ENCODE results near the gene RSPH3. TPM values are rescaled to one million over a fixed set of nuclear protein-coding genes. Genes with fewer than 3 reads are reported as not detected.

The RSPH3 gene
- total and polyA plus RNA-seq, 4 donors: 1.7 to 4.6 (median 3.3) TPM

- Histone ChIP-seq H3K4me1 (ENCODE audit: control insufficient read depth in 4 of 4, insufficient read depth in 4 of 4, low read length in 3 of 4) (peaks cover 0 to 8% (median 5%) of the 10 kb centered on the region in 4 donors), H3K27me3 (ENCODE audit: control insufficient read depth in 4 of 4, insufficient read depth in 4 of 4, low read length in 3 of 4) (no peaks in the 10 kb centered on the region), H3K27ac (ENCODE audit: low read depth in 1 of 2, low read length in 2 of 2) (no peak overlapping the region), H3K9me3 (ENCODE audit: control insufficient read depth in 4 of 4, low read length in 3 of 4) (no peaks in the 10 kb centered on the region), H3K4me3 (ENCODE audit: low read depth in 1 of 3, low read length in 3 of 3) (no peak overlapping the region), H3K9ac (ENCODE audit: low read depth in 1 of 2, low read length in 2 of 2) (no peak overlapping the region), H3K36me3 (ENCODE audit: control insufficient read depth in 4 of 4, insufficient read depth in 3 of 4, low read depth in 1 of 4, low read length in 3 of 4) (no peaks in the 10 kb centered on the region)
- WGBS: 73% methylated on average over 7 of the region's 7 CpGs
- no peak for TF ChIP-seq HNF4A (conservative IDR thresholded peaks at IDR 0.05)
- no peak for TF ChIP-seq TAF1 (conservative IDR thresholded peaks at IDR 0.05)
- TF ChIP-seq ZBTB33 (IDR thresholded peaks at IDR 0.05): no peak
- no peak for TF ChIP-seq GABPA (IDR thresholded peaks at IDR 0.05 in 1 of 2, conservative IDR thresholded peaks at IDR 0.05 in 1 of 2)
- no peak for TF ChIP-seq YY1 (IDR thresholded peaks at IDR 0.05)
- TF ChIP-seq RAD21 (IDR thresholded peaks at IDR 0.05): no peak
- no peak for TF ChIP-seq NR2F2 (IDR thresholded peaks at IDR 0.05)
- no peak for TF ChIP-seq CTCF (IDR thresholded peaks at IDR 0.05; ENCODE audit: low read depth, low read length, missing input control)
- no peak for TF ChIP-seq FOXA1 (IDR thresholded peaks at IDR 0.05)
- TF ChIP-seq FOXA2 (IDR thresholded peaks at IDR 0.05): no peak
- TF ChIP-seq EGR1 (IDR thresholded peaks at IDR 0.05; ENCODE audit: low read depth in 2 of 2): no peak
- TF ChIP-seq JUND (IDR thresholded peaks at IDR 0.05): no peak
- no peak for TF ChIP-seq RXRA (IDR thresholded peaks at IDR 0.05)
- no peak for TF ChIP-seq HNF4G (IDR thresholded peaks at IDR 0.05)
- no peak for TF ChIP-seq MAX (IDR thresholded peaks at IDR 0.05)
- DNase-seq (ENCODE audit: low spot score): no peak
Measured at GRCh38 chr6:159045801-159046200, 45.8 kb upstream of the RSPH3 start.

- TF ChIP-seq HNF4A (conservative IDR thresholded peaks at IDR 0.05): no peak
- TF ChIP-seq RXRA (IDR thresholded peaks at IDR 0.05): no peak
- TF ChIP-seq TAF1 (conservative IDR thresholded peaks at IDR 0.05): peak; percentile 56
- TF ChIP-seq ATF3 (IDR thresholded peaks at IDR 0.05): no peak
- no peak for TF ChIP-seq MAX (IDR thresholded peaks at IDR 0.05)
- peak; percentile 9 for TF ChIP-seq REST (IDR thresholded peaks at IDR 0.05)
- H3K27ac ChIP-seq (ENCODE audit: low read depth in 1 of 2, low read length in 2 of 2): peak within 1 kb of the TSS; percentile 59 to 63
- peak within 1 kb of the TSS; percentile 15 to 26 (median 23) for H3K4me3 ChIP-seq (ENCODE audit: low read depth in 1 of 3, low read length in 3 of 3)
- no peak for DNase-seq (ENCODE audit: low spot score)
- H3K9ac ChIP-seq (ENCODE audit: low read depth in 1 of 2, low read length in 2 of 2): peak within 1 kb of the TSS in 1 of 2 donors; percentile 67
- H3K9me3 ChIP-seq (ENCODE audit: control insufficient read depth in 4 of 4, low read length in 3 of 4): no peaks in the 10 kb centered on the region
- H3K36me3 ChIP-seq (ENCODE audit: control insufficient read depth in 4 of 4, insufficient read depth in 3 of 4, low read depth in 1 of 4, low read length in 3 of 4): no peaks in the 10 kb centered on the region
- no peaks in the 10 kb centered on the region for H3K27me3 ChIP-seq (ENCODE audit: control insufficient read depth in 4 of 4, insufficient read depth in 4 of 4, low read length in 3 of 4)
- H3K4me1 ChIP-seq (ENCODE audit: control insufficient read depth in 4 of 4, insufficient read depth in 4 of 4, low read length in 3 of 4): peaks cover 0 to 8% (median 5%) of the 10 kb centered on the region in 4 donors
- WGBS: 33% methylated on average over 15 of the region's 15 CpGs
Measured at GRCh38 chr6:159044899-159045727, 45.1 kb upstream of the RSPH3 start, which contains the start of gene TAGAP. Gene TAGAP, minus strand, starts transcription at chr6:159044991. Its CDS starts 845 bp downstream, at chr6:159044146.

All from liver (tissue), 9 donors.